ENCODE measurements around the gene TMEM30B.

TMEM30B gene

DNA sequence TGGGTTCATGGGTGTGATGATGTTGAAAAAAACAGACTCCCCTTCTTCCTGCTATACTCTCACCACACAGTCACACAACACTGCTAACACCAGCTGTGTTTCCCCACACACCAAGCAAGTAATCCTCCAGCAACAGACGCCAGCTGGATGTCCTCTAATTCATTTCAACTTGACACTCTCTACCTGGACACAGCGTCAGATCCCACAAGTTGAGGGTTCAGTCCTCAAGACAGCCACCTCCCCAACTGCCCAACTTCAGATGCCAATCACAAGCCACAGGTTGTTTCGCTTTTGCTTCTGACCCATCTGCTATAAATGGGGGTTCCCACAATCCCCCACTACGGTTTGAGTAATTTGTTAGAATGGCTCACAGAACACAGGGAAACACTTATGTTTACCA, 49.3 kb downstream of the TMEM30B start:
- no peak for DNase-seq

DNA sequence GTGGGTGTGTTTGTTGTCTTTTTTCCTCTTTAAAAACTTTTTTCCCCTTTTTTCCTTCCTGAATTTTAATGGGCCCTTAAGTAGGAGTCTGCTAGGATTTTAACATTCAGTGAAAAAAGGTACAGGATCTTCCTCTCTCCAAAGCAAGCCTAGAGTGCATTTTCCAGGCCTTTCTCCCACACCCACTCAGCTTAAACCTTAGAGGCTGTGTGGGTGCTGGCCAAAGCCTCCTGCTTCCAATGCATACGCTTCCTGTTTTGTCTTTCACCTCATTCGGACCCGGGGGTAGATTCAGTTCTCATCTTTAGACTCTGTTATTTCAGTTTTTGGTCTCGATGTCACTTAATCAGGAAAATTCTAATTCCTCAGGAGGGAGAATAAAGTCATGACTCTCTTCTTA, 51.2 kb downstream of the TMEM30B start:
- no peak for DNase-seq

DNA sequence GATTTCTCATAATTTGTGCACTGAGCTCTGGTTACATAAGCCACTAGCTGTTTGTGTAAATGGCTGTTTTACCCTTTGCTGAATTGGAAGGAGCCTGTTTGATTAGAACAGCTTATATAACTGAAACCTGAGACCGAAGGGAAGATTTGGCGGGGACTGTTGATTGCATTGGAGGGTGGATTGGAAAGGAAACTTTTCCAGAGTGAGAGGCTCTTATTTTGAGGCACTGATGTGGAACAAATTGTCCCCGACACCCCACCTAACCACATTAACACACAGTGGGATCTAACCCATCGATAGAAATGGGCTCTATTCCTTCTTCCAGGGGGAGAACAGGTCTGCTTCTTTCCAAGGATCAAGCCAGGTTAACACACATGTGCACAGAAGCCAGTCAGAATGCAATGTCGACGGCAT, 51.7 kb downstream of the TMEM30B start:
- no peak for DNase-seq

DNA sequence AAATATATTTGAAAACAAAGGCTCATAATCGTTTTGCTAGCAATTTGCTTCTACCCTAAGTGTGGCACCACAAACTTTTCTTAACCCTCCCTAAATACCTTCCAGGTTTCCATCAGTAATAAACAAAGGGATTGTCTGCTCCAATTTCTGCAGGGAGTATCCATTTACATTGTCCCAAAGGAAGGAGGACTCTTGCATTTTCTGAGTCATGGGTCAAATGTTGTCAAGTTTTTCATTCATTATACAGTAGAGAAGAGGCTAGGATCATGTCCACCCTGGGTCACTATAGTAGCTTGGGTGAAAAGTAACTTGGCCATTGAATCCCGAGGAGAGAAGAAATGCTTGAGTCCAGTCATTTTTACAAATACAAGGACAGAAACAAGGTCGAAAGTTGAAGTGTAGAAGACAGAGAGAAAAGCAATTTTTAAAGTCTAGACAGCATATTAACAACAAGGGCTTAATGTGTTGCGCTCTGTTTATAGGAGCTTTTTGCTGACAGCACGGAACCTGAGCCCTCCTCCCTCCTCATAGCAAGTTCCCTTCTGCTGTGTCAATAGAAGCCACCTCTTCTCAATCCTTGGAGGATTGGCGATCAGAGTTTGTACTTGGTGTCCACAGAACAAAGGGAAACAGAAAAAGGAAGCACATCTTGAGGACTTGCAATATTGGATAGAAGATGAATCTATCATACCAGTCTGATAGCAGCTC, 53.1 kb downstream of the TMEM30B start:
- no peak for DNase-seq

Data from T-helper 1 cell (primary cell).